Stomach smooth muscle (tissue), 2 donors: ENCODE measurements around the gene ARHGAP26.

Source experiments
- H3K27ac ChIP-seq: one replicate; pipeline ENCODE4 v1.7.0; 2013; ENCODE audit warnings: mild to moderate bottlenecking, low read length, inconsistent platforms
- H3K27me3 ChIP-seq, 2 donors: one replicate each; pipeline ENCODE4 v1.7.0; 2013; ENCODE audit warnings: low read length in 2 of 2; ENCODE audit not compliant: insufficient read depth in 2 of 2, control insufficient read depth in 1 of 2
- H3K36me3 ChIP-seq, 2 donors: one replicate each; pipeline ENCODE4 v1.7.0; 2013; ENCODE audit warnings: low read length in 2 of 2; ENCODE audit not compliant: control insufficient read depth in 2 of 2, insufficient read depth in 2 of 2
- H3K4me1 ChIP-seq: one replicate; pipeline ENCODE4 v1.7.0; 2013; ENCODE audit warnings: low read length; ENCODE audit not compliant: control insufficient read depth, insufficient read depth
- H3K4me3 ChIP-seq, 2 donors: one replicate each; pipeline ENCODE4 v1.7.0; 2013; ENCODE audit warnings: low read length in 2 of 2
- H3K9ac ChIP-seq, 2 donors: one replicate each; pipeline ENCODE4 v1.7.0; 2013; ENCODE audit warnings: low read length in 2 of 2, mild to moderate bottlenecking in 1 of 2
- H3K9me3 ChIP-seq, 2 donors: one replicate each; pipeline ENCODE4 v1.7.0; 2013; ENCODE audit warnings: low read length in 2 of 2; ENCODE audit not compliant: control insufficient read depth in 2 of 2
- donor health status: healthy.
- donor health status: Pancreatic carcinoma.

The ARHGAP26 gene

DNA sequence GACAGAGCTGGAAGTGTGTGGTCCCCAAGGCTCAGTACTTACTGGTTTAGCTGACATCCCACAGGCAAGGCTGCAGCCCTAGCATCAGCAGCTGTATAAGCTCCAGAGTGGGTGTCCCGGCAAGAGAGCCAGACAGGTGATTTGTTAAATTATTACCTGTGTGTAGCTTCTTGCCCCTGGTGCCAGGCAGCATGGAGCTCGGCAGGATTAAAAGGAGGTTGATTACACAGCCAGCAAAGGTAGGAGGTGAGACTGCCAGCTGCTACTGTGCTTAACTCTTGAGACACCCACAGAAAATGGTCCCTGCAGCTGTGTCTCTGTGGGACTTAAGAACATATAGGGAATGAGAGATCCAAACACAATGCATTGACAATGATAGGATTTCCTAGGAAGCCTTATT, 54.2 kb downstream of the ARHGAP26 start:
- no peak overlapping the region for H3K9ac ChIP-seq
- H3K27me3 ChIP-seq, result no peaks in the 10 kb centered on the region
- H3K9me3 ChIP-seq, result peaks cover 0 to 2% of the 10 kb centered on the region in 2 donors
- H3K27ac ChIP-seq, result no peak overlapping the region
- no peak overlapping the region for H3K4me3 ChIP-seq
- H3K4me1 ChIP-seq, result peaks cover 13% of the 10 kb centered on the region
- H3K36me3 ChIP-seq, result no peaks in the 10 kb centered on the region

DNA sequence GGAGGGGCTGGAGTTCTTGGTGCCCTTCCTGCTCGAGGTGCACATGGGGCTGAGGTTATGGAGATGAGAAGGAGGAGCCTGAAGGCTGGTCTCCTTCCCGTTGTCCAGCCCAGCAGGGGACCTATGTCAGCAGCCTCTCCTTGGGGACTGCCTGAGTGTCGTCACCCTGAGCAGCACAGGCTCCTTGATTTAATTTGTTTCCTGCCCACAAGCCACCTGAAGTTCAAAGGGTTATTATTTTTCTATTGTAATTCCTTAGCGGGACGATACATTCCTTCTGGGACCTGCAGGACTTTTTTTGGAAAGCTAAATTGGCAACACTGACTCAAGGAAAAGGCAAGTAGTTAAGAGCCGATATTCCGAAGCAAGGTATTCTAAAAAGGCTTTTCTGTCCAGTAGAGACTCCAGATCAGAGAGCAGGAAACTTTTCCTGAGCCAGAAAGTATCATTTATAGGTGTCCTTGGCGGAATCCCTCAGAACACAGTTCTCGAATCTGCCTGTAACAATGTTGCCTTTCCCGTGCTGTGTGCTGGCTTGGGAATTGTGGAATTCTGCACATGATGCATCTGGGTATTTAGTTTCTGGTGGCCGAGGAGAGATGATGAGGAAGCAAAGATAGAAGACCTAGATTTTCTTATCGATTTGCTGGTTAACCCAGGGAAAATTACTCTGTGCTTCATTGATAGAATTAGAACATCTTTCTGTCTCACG, 55.4 kb downstream of the ARHGAP26 start:
- H3K9me3 ChIP-seq, result peaks cover 0 to 2% of the 10 kb centered on the region in 2 donors
- no peak overlapping the region for H3K27ac ChIP-seq
- H3K9ac ChIP-seq, result no peak overlapping the region
- no peaks in the 10 kb centered on the region for H3K36me3 ChIP-seq
- peaks cover 15% of the 10 kb centered on the region for H3K4me1 ChIP-seq
- H3K27me3 ChIP-seq, result no peaks in the 10 kb centered on the region
- H3K4me3 ChIP-seq, result peak overlapping the region in 1 of 2 donors; percentile 23

DNA sequence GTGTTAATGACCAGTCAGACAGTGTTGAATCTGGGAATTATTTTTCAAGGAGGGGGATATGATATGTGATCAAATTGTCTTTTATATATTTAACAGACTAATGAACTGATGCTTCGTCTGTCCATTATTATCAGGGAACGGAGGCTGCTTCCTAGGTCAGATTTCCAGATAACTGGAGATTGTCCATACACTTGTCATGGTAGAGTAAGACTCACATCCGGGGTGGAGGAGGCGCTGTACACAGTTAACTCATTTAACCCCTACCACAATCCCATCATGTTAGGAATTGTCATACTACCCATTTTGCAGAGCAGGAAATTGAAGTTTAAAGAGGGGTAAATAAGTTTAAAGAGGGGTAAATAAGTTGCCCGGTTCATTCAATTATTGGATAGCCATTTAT, 55.9 kb downstream of the ARHGAP26 start:
- H3K4me3 ChIP-seq, result no peak overlapping the region
- no peaks in the 10 kb centered on the region for H3K36me3 ChIP-seq
- H3K4me1 ChIP-seq, result peaks cover 15% of the 10 kb centered on the region
- H3K9ac ChIP-seq, result no peak overlapping the region
- H3K27me3 ChIP-seq, result no peaks in the 10 kb centered on the region
- H3K9me3 ChIP-seq, result peaks cover 0 to 2% of the 10 kb centered on the region in 2 donors
- H3K27ac ChIP-seq, result no peak overlapping the region

- peaks cover 15% of the 10 kb centered on the region for H3K4me1 ChIP-seq
- no peaks in the 10 kb centered on the region for H3K9me3 ChIP-seq
- no peaks in the 10 kb centered on the region for H3K36me3 ChIP-seq
- no peak overlapping the region for H3K27ac ChIP-seq
- no peak overlapping the region for H3K4me3 ChIP-seq
- no peaks in the 10 kb centered on the region for H3K27me3 ChIP-seq
- H3K9ac ChIP-seq, result no peak overlapping the region
Observed at GRCh38 chr5:142826741-142827492, 56.7 kb downstream of the ARHGAP26 start.

DNA sequence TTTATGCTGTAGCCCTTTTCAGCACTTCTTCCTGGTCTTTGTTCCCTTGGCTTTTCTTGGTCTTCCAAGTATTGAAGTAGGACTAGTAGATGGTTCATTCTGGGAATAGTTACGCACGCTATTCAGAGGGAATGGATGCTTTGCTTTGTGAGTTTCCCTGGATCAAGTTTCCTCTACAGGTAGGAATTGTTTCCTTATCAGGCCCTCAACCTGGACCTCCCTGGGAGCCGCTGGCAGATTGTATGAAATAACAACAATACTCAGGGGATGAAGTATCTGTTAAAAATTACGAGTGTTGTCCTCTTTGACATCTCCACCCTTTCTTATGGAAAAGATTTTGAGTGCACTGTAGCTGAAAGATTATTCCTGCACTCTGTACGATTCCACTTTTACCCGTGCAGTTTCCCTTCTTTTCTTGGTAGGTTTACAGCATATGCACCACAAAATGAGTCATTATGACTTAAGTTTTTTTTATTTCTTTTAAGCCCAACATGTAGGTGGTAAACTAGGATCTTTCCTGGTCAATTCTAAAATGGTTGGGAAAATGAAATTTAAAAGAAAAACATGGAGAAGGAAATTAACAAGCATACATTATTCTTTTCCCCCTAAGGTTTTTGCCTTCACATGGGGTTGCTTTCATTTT, 57.9 kb downstream of the ARHGAP26 start:
- Histone ChIP-seq H3K9me3 (no peaks in the 10 kb centered on the region), H3K27me3 (no peaks in the 10 kb centered on the region), H3K9ac (no peak overlapping the region), H3K27ac (no peak overlapping the region), H3K36me3 (no peaks in the 10 kb centered on the region), H3K4me3 (no peak overlapping the region), H3K4me1 (peaks cover 15% of the 10 kb centered on the region)

GRCh38 chr5:142828797-142829535, 58.8 kb downstream of the ARHGAP26 start:
- no peak overlapping the region for H3K9ac ChIP-seq
- no peaks in the 10 kb centered on the region for H3K36me3 ChIP-seq
- peaks cover 15% of the 10 kb centered on the region for H3K4me1 ChIP-seq
- H3K4me3 ChIP-seq, result no peak overlapping the region
- no peaks in the 10 kb centered on the region for H3K9me3 ChIP-seq
- H3K27me3 ChIP-seq, result no peaks in the 10 kb centered on the region
- no peak overlapping the region for H3K27ac ChIP-seq

GRCh38 chr5:142829801-142830220, 59.6 kb downstream of the ARHGAP26 start:
- no peak overlapping the region for H3K4me3 ChIP-seq
- H3K9ac ChIP-seq, result no peak overlapping the region
- no peaks in the 10 kb centered on the region for H3K27me3 ChIP-seq
- no peaks in the 10 kb centered on the region for H3K9me3 ChIP-seq
- peaks cover 15% of the 10 kb centered on the region for H3K4me1 ChIP-seq
- H3K27ac ChIP-seq, result no peak overlapping the region
- no peaks in the 10 kb centered on the region for H3K36me3 ChIP-seq

DNA sequence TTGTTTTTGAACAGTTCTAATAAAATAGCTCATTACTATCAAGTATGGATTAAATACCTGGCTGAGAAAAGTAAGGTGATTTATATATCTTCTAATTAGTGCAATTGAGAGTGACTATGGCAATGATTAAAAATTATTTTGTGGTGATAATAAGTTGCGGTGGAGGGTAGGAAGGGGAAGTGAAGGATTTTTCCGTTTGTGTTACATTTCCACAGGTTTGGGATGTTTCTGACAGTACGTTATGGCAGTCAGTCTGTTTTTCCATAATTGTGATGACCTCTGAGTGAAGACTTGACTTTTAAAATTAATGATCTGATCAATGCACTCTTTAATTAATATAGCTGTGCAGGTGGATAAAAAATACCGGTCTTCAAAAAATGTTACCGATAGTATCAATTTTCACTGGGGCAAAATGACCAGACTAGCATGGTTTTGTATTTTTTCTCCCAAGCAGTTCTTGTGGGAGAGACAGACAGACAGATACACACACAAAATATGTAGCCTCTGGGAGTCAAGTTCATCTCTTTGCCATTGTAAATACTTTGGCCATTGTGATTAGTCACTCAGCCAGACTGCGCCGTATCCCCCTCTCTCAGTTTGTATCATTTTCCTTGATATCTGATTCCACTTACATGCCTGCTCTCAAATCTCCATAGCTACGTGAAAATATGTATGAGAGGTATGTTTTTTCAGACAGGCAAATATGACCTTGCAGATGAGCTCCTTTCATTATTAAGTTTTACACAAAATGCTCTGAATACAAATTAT, 60.2 kb downstream of the ARHGAP26 start:
- Histone ChIP-seq H3K27ac (no peak overlapping the region), H3K4me1 (peaks cover 12% of the 10 kb centered on the region), H3K9ac (no peak overlapping the region), H3K27me3 (no peaks in the 10 kb centered on the region), H3K36me3 (no peaks in the 10 kb centered on the region), H3K9me3 (no peaks in the 10 kb centered on the region), H3K4me3 (no peak overlapping the region)

DNA sequence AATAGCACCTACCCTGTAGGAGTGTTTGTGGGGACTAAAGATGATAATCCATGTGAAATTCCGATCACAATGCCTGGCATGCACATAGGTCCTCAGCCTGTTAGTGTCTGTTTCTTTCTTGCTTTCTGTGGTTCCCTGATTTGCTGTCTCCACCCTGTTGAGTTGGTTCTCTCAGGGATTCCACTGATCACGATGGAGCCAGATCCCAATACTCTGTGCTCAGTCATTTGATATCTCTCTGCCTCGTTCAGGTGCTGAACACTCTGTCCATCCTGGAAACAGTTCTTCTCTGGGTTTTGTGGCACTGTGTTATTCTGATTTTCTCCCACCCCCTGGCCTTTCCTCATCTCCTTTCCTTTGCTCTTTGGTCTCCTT, 60.8 kb downstream of the ARHGAP26 start:
- Histone ChIP-seq H3K4me3 (no peak overlapping the region), H3K9ac (no peak overlapping the region), H3K27ac (no peak overlapping the region)

GRCh38 chr5:142832263-142832662, 62.1 kb downstream of the ARHGAP26 start:
- Histone ChIP-seq H3K27me3 (no peaks in the 10 kb centered on the region), H3K4me3 (no peak overlapping the region), H3K4me1 (peaks cover 4% of the 10 kb centered on the region), H3K27ac (no peak overlapping the region), H3K9ac (no peak overlapping the region), H3K36me3 (no peaks in the 10 kb centered on the region), H3K9me3 (no peaks in the 10 kb centered on the region)

More for the DNA sequence above, 60.8 kb downstream of the ARHGAP26 start:
- H3K27me3 ChIP-seq, result no peaks in the 10 kb centered on the region
- H3K36me3 ChIP-seq, result no peaks in the 10 kb centered on the region
- H3K4me1 ChIP-seq, result peaks cover 11% of the 10 kb centered on the region
- H3K9me3 ChIP-seq, result no peaks in the 10 kb centered on the region
